ENCODE results near the gene MRPL12. TPM values are rescaled to one million over a fixed set of nuclear protein-coding genes. Genes with fewer than 3 reads are reported as not detected.
A peak's percentile ranks its signal among the peaks of the same experiment; 100 is the strongest.

Gene MRPL12
- total and polyA plus RNA-seq, 9 of the 15 experiments (the other 6 are each of a cell fraction or from before 2014, with no cell fraction given): 0.94 to 338 (median 100) TPM

DNA sequence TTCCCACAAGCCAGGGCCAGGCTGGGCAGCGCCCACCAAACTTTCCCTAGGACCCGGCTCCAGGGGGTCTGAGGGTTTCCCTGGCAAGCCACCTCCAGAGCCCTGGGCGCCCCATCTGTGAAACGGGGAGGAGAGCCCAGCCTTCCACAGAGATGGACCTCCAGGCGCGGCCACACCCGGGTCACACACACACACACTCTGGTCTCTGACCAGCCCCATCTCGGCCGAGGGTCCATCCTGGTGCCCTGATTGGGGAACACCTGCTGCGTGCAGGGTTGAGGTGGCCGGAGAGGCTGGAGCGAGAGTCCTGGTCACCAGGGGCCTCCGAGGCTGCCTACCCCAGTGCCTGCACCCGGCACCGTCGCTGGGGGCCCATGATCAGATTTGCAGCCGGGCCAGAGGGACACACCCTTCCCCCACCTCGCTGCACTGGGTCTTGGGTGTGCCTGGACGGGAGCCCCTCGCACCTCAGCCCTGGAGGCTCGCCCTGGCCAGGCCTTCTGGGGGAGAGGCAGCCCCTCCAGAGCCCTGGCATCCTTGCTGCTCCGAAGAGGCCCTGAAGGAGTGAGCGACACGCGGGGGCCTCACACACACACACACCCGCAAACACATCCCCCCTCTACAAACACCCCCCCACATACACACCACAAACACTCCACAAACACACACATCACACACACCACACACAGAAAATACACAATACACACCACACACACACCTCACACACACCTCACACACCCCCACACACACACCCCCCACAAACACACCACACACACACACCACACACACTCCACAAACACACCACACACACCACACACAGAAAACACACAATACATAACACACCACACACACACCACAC, 38.7 kb downstream of the MRPL12 start (continued):
- TF ChIP-seq, protein P1, sequence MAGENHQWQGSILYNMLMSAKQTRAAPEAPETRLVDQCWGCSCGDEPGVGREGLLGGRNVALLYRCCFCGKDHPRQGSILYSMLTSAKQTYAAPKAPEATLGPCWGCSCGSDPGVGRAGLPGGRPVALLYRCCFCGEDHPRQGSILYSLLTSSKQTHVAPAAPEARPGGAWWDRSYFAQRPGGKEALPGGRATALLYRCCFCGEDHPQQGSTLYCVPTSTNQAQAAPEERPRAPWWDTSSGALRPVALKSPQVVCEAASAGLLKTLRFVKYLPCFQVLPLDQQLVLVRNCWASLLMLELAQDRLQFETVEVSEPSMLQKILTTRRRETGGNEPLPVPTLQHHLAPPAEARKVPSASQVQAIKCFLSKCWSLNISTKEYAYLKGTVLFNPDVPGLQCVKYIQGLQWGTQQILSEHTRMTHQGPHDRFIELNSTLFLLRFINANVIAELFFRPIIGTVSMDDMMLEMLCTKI (IDR thresholded peaks at IDR 0.05; ENCODE audit: partially characterized antibody): no peak
- TF ChIP-seq U2AF1 (optimal IDR thresholded peaks at IDR 0.05; ENCODE audit: low read depth, low read length): no peak
- TF ChIP-seq STAG1 (CRISPR knock-in tag; IDR thresholded peaks at IDR 0.05; ENCODE audit: borderline replicate concordance): no peak
- 0 out of 2 replicates have a peak, but pooled peaks have one; percentile 14 for TF ChIP-seq SMARCE1 (IDR thresholded peaks at IDR 0.05)
- no peak for TF ChIP-seq RFX7 (CRISPR knock-in tag; IDR thresholded peaks at IDR 0.05)
- TF ChIP-seq KLF1 (tag; IDR thresholded peaks at IDR 0.05): 0 out of 2 replicates have a peak, but pooled peaks have one; percentile 25
- TF ChIP-seq, protein P2, sequence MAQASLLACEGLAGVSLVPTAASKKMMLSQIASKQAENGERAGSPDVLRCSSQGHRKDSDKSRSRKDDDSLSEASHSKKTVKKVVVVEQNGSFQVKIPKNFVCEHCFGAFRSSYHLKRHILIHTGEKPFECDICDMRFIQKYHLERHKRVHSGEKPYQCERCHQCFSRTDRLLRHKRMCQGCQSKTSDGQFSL (CRISPR knock-in tag; IDR thresholded peaks at IDR 0.05): peak; percentile 83
- TF ChIP-seq, protein P2 (tag; IDR thresholded peaks at IDR 0.05): peak in 1 of 2 experiments; percentile 44; a peak in 1 of 4 replicates
- TF ChIP-seq KAT2B (IDR thresholded peaks at IDR 0.05; ENCODE audit: low read depth, low read length): no peak
- TF ChIP-seq ZNF174 (CRISPR knock-in tag; IDR thresholded peaks at IDR 0.05): no peak
- TF ChIP-seq NR2C2 (CRISPR knock-in tag; IDR thresholded peaks at IDR 0.05): peak; percentile 16; the same call in 1 of the 2 replicates
- TF ChIP-seq NR2C2 (tag; IDR thresholded peaks at IDR 0.05): no peak
- TF ChIP-seq, protein P3, sequence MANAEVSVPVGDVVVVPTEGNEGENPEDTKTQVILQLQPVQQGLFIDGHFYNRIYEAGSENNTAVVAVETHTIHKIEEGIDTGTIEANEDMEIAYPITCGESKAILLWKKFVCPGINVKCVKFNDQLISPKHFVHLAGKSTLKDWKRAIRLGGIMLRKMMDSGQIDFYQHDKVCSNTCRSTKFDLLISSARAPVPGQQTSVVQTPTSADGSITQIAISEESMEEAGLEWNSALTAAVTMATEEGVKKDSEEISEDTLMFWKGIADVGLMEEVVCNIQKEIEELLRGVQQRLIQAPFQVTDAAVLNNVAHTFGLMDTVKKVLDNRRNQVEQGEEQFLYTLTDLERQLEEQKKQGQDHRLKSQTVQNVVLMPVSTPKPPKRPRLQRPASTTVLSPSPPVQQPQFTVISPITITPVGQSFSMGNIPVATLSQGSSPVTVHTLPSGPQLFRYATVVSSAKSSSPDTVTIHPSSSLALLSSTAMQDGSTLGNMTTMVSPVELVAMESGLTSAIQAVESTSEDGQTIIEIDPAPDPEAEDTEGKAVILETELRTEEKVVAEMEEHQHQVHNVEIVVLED (CRISPR knock-in tag; IDR thresholded peaks at IDR 0.05): no peak
- TF ChIP-seq TSC22D4 (tag; IDR thresholded peaks at IDR 0.05): no peak
- no peak for TF ChIP-seq PCBP2 (IDR thresholded peaks at IDR 0.05; ENCODE audit: low read depth, low read length, poor library complexity, severe bottlenecking)
- TF ChIP-seq, protein P4, sequence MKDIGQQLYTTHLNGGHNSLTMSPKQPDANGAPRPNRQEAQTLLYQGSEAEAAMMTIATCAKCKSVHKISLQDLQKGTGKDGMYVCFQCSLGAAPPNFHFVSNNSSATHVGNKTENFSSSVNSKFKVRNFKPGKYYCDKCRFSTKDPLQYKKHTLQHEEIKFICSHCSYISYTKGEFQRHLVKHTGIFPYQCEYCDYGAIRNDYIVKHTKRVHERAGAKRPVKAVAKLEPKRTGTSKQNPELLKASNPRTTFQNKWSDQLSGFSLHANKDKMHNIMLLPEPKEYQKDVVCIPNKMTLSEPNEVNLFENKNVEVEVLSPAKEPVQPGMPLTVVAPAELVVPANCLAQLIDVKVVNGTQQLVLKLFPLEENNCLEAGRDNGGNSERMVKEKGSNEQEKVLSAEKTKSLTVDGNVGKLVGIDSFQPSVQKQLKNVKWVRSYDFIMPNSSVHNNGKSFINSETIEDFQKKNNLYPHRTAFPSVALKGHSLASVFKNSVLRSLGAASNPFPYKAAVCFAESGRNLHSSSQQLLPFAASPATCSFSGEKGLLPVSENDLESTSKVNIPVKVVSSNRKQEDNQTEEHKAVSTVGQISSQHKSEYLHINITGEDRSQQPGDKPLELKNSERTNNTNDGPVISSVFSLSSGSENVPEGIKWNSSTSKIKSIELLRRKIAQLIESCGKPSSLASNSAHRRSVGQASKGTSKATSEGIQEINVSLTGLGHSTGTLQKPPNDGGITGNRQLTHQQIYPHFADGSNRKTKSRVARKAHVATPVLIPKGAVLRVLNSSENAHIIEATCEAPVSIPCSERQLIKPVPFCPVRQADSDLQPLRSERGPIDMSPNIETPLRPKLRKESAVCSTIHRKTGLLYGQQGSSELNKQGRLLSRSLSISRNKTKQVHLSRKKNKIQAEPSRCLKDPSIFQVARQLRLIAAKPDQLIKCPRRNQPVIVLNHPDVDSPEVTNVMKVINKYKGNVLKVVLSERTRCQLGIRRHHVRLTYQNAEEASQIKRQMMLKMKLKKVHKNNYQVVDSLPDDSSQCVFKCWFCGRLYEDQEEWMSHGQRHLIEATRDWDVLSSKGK (CRISPR knock-in tag; IDR thresholded peaks at IDR 0.05): no peak
- no peak for TF ChIP-seq ZNF644 (tag; IDR thresholded peaks at IDR 0.05; ENCODE audit: low read depth)
- TF ChIP-seq, protein P5, sequence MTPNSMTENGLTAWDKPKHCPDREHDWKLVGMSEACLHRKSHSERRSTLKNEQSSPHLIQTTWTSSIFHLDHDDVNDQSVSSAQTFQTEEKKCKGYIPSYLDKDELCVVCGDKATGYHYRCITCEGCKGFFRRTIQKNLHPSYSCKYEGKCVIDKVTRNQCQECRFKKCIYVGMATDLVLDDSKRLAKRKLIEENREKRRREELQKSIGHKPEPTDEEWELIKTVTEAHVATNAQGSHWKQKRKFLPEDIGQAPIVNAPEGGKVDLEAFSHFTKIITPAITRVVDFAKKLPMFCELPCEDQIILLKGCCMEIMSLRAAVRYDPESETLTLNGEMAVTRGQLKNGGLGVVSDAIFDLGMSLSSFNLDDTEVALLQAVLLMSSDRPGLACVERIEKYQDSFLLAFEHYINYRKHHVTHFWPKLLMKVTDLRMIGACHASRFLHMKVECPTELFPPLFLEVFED (CRISPR knock-in tag; conservative IDR thresholded peaks at IDR 0.05): 0 out of 2 replicates have a peak, but pooled peaks have one; percentile 30
